HG03135 (cell line): ENCODE measurements around the gene STH.
"Not testable (repeated sequence)": the region's sequence is repeated elsewhere in the genome, so short reads cannot be mapped to it uniquely, and the experiment has no call there.

Source experiments
- ATAC-seq: cut with Tn5 transposase; IDR thresholded peaks from one replicate; pipeline ENCODE4 v1.9.1; 2021; ENCODE audit warnings: mild to moderate bottlenecking, moderate library complexity; ENCODE audit not compliant: unreplicated experiment

Gene STH

GRCh38 chr17:46002311-46002972 is 3.4 kb downstream of the STH start:
- ATAC-seq: no peak

- ATAC-seq: no peak
Observed at GRCh38 chr17:46002973-46003316, 3.9 kb downstream of the STH start.

- no peak for ATAC-seq
Observed at GRCh38 chr17:46003907-46004748, 5.1 kb downstream of the STH start.

GRCh38 chr17:46006082-46006481 is 7.0 kb downstream of the STH start:
- ATAC-seq: not testable (repeated sequence)

GRCh38 chr17:46007461-46007965 is 8.5 kb downstream of the STH start:
- no peak for ATAC-seq

- ATAC-seq: no peak
Observed at GRCh38 chr17:46008591-46008990, 9.5 kb downstream of the STH start.

- no peak for ATAC-seq
Observed at GRCh38 chr17:46009681-46010596, 10.9 kb downstream of the STH start.

- ATAC-seq: no peak
Observed at GRCh38 chr17:46010597-46011186, 11.6 kb downstream of the STH start.

- no peak for ATAC-seq
Observed at GRCh38 chr17:46011711-46012505, 12.9 kb downstream of the STH start.

GRCh38 chr17:46012506-46013079 is 13.5 kb downstream of the STH start:
- no peak for ATAC-seq

- ATAC-seq: no peak
Observed at GRCh38 chr17:46013127-46013501, 14.1 kb downstream of the STH start.

- no peak for ATAC-seq
Observed at GRCh38 chr17:46013502-46014165, 14.6 kb downstream of the STH start.

- not testable (repeated sequence) for ATAC-seq
Observed at GRCh38 chr17:46019408-46019925, 20.4 kb downstream of the STH start.

- ATAC-seq: no peak
Observed at GRCh38 chr17:46020023-46020761, 21.1 kb downstream of the STH start.

- no peak for ATAC-seq
Observed at GRCh38 chr17:46020998-46021397, 21.9 kb downstream of the STH start.

- ATAC-seq: not testable (repeated sequence)
Observed at GRCh38 chr17:46023366-46023765, 24.3 kb downstream of the STH start.

- no peak for ATAC-seq
Observed at GRCh38 chr17:46023783-46024388, 24.8 kb downstream of the STH start.

GRCh38 chr17:46024590-46024989 is 25.5 kb downstream of the STH start:
- no peak for ATAC-seq
